ENCODE data around the gene PTPRJ. TPM values are rescaled to one million over a fixed set of nuclear protein-coding genes. Genes with fewer than 3 reads are reported as not detected.
A peak's percentile ranks its signal among the peaks of the same experiment; 100 is the strongest.
"Not testable (repeated sequence)": the region's sequence is repeated elsewhere in the genome, so short reads cannot be mapped to it uniquely, and the experiment has no call there.

The PTPRJ gene
- total RNA-seq, 1 donor: 10.9 TPM

DNA sequence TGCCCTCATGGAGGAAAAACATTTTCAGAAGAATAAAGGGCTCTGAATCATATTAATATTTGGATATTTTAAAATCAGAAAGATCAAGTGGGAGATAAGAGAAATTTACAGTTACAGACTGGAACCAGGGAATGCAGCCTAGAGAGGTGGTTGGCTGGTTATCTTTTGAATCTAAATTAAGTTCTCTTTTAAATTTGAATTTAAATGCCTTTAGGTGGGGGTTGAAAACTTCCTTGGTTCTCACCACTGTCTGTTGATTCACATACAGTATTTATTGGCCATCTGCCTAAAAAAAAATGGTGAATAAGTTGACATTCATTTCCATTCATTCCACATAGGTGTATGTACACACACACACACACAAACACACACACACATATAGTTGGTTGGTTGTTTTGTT, 35.7 kb upstream of the PTPRJ start:
- TF ChIP-seq, protein P1, sequence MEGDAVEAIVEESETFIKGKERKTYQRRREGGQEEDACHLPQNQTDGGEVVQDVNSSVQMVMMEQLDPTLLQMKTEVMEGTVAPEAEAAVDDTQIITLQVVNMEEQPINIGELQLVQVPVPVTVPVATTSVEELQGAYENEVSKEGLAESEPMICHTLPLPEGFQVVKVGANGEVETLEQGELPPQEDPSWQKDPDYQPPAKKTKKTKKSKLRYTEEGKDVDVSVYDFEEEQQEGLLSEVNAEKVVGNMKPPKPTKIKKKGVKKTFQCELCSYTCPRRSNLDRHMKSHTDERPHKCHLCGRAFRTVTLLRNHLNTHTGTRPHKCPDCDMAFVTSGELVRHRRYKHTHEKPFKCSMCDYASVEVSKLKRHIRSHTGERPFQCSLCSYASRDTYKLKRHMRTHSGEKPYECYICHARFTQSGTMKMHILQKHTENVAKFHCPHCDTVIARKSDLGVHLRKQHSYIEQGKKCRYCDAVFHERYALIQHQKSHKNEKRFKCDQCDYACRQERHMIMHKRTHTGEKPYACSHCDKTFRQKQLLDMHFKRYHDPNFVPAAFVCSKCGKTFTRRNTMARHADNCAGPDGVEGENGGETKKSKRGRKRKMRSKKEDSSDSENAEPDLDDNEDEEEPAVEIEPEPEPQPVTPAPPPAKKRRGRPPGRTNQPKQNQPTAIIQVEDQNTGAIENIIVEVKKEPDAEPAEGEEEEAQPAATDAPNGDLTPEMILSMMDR (IDR thresholded peaks at IDR 0.05; ENCODE audit: extremely low read depth, low read depth, low read length): no peak
- Histone ChIP-seq H3K36me3 (ENCODE audit: insufficient read depth, low read length) (no peaks in the 10 kb centered on the region), H4K20me1 (ENCODE audit: insufficient read depth, low read length) (no peaks in the 10 kb centered on the region), H3K79me2 (ENCODE audit: insufficient read depth, low read length) (no peaks in the 10 kb centered on the region), H3K4me1 (ENCODE audit: insufficient read depth, low read length) (peaks cover 27% of the 10 kb centered on the region), H3K9me3 (ENCODE audit: low read depth, low read length) (no peaks in the 10 kb centered on the region), H2AFZ (ENCODE audit: low read length) (no peak overlapping the region), H3K4me2 (ENCODE audit: insufficient read depth, low read length) (no peak overlapping the region), H3K4me3 (ENCODE audit: insufficient read depth, low read length) (no peak overlapping the region), H3K27me3 (ENCODE audit: insufficient read depth, low read length) (no peaks in the 10 kb centered on the region), H3K27ac (ENCODE audit: low read depth, low read length) (peak overlapping the region; percentile 11)
- DNase-seq (ENCODE audit: insufficient read length, low spot score, missing footprints): peak; percentile 8

DNA sequence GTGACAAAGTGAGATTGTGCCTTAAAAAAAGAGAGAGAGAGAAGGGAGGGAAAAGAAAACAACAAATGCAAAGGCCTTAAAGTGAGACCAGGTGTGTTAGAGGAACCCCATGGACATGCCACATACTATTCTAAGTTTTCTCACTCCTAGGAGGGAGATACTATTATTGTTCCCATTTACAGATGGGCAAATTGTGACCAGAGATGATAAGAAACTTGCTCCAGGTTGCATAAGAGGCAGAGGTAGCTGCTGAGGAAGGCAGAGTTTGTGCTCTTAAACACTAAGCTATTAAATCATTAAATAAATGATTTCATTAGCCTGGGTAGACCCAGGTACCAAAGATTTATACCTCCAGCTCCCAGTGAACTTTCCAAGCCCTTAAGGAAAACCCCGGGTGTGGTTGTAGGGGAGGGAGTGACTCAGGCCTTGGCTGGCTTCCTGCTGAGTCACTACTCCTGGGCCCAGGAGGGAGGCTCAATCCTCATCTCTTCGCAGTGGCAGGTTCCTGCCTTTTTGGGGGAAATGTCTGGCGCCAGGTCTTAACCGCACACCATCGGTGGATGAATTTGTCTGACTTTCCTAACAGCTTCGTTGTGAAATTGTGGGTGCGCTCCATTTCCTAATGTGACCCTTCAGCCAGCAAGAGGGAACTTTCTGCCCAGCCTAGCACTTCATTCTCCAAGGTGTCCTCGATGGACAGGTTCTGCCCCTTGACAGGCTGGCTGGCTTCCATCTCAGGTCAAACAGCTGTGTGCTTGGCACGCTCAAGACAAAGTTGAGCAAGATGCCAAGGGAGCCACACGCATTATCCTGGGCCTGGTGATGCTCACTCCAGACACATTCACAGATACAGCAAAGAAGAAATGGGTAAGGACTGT, 33.4 kb upstream of the PTPRJ start:
- H2AFZ ChIP-seq (ENCODE audit: low read length): peak overlapping the region; percentile 2
- H3K27ac ChIP-seq (ENCODE audit: low read depth, low read length): peak overlapping the region; percentile 70

DNA sequence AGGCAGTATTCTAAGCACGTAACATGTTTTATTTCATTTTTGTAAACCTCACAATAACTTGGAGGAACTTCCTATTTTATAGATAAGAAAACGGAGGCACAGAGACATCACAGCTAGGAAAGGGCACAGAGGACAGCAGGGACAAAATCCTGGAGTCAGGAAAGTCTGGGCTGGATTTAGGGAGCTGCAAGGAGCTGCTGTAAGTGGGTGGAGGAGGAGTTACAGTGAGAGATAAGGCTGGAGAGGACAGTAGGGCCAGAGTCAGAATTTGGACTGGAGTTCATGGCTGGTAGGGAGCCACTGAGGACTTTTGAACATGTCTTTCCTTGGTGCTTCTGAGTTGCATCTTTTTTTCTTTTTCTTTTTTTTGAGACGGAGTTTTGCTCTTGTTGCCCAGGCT, 32.2 kb upstream of the PTPRJ start:
- Histone ChIP-seq H3K27me3 (ENCODE audit: insufficient read depth, low read length) (no peaks in the 10 kb centered on the region), H2AFZ (ENCODE audit: low read length) (no peak overlapping the region), H3K4me2 (ENCODE audit: insufficient read depth, low read length) (no peak overlapping the region), H3K79me2 (ENCODE audit: insufficient read depth, low read length) (no peaks in the 10 kb centered on the region), H3K36me3 (ENCODE audit: insufficient read depth, low read length) (no peaks in the 10 kb centered on the region), H3K9me3 (ENCODE audit: low read depth, low read length) (no peaks in the 10 kb centered on the region), H3K4me3 (ENCODE audit: insufficient read depth, low read length) (no peak overlapping the region), H3K4me1 (ENCODE audit: insufficient read depth, low read length) (peaks cover 33% of the 10 kb centered on the region), H3K27ac (ENCODE audit: low read depth, low read length) (no peak overlapping the region), H4K20me1 (ENCODE audit: insufficient read depth, low read length) (no peaks in the 10 kb centered on the region)
- TF ChIP-seq, protein P1 (IDR thresholded peaks at IDR 0.05; ENCODE audit: extremely low read depth, low read depth, low read length): no peak
- DNase-seq (ENCODE audit: insufficient read length, low spot score, missing footprints): peak; percentile 77

More for the DNA sequence above, 33.4 kb upstream of the PTPRJ start:
- DNase-seq (ENCODE audit: insufficient read length, low spot score, missing footprints): peak; percentile 96
- no peaks in the 10 kb centered on the region for H3K36me3 ChIP-seq (ENCODE audit: insufficient read depth, low read length)
- H3K4me2 ChIP-seq (ENCODE audit: insufficient read depth, low read length): peak overlapping the region; percentile 57
- no peaks in the 10 kb centered on the region for H3K79me2 ChIP-seq (ENCODE audit: insufficient read depth, low read length)
- H3K4me3 ChIP-seq (ENCODE audit: insufficient read depth, low read length): no peak overlapping the region
- H3K4me1 ChIP-seq (ENCODE audit: insufficient read depth, low read length): peaks cover 33% of the 10 kb centered on the region
- no peaks in the 10 kb centered on the region for H3K27me3 ChIP-seq (ENCODE audit: insufficient read depth, low read length)
- H4K20me1 ChIP-seq (ENCODE audit: insufficient read depth, low read length): no peaks in the 10 kb centered on the region
- H3K9me3 ChIP-seq (ENCODE audit: low read depth, low read length): no peaks in the 10 kb centered on the region
- TF ChIP-seq, protein P1 (IDR thresholded peaks at IDR 0.05; ENCODE audit: extremely low read depth, low read depth, low read length): no peak

DNA sequence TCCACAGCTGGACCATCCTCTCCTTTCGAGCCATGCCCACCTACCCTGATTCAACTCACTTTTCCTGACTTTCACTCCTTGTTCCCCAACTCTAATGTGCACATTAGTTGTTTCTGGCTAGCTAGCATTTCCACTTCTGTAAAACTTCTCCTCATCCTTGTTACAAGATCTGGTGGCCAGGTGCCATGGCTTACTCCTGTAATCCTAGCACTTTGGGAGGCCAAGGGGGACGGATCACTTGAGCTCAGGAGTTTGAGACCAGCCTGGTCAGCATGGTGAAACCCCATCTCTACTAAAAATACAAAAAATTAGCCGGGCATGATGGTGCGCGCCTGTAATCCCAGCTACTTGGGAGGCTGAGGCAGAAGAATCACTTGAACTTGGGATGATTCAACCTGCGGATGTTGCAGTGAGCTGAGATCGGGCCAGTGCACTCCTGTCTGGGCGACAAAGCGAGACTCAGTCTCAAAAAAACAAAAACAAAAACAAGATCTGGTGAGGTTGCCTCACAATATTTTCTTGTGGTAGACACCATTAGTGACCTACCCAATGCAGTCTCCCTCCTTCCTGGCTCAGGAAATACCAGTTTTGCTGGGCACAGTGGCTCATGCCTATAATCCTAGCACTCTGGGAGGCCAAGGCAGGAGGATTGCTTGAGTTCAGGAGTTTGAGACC, 31.2 kb upstream of the PTPRJ start:
- peaks cover 33% of the 10 kb centered on the region for H3K4me1 ChIP-seq (ENCODE audit: insufficient read depth, low read length)
- H3K36me3 ChIP-seq (ENCODE audit: insufficient read depth, low read length); H4K20me1 ChIP-seq (ENCODE audit: insufficient read depth, low read length); DNase-seq (ENCODE audit: insufficient read length, low spot score, missing footprints); H3K4me3 ChIP-seq (ENCODE audit: insufficient read depth, low read length); H3K79me2 ChIP-seq (ENCODE audit: insufficient read depth, low read length); H3K4me2 ChIP-seq (ENCODE audit: insufficient read depth, low read length); H3K27ac ChIP-seq (ENCODE audit: low read depth, low read length); H3K27me3 ChIP-seq (ENCODE audit: insufficient read depth, low read length); H2AFZ ChIP-seq (ENCODE audit: low read length); H3K9me3 ChIP-seq (ENCODE audit: low read depth, low read length): not testable (repeated sequence)
